Measurements from ENCODE around the gene CLEC14A.

CLEC14A gene

GRCh38 chr14:38207736-38208617, 47.9 kb downstream of the CLEC14A start, which contains the start of gene SSTR1:
Gene SSTR1, plus strand, starts transcription at chr14:38207904. Its CDS starts 1,486 bp downstream, at chr14:38209390.
- TF ChIP-seq, protein P1, sequence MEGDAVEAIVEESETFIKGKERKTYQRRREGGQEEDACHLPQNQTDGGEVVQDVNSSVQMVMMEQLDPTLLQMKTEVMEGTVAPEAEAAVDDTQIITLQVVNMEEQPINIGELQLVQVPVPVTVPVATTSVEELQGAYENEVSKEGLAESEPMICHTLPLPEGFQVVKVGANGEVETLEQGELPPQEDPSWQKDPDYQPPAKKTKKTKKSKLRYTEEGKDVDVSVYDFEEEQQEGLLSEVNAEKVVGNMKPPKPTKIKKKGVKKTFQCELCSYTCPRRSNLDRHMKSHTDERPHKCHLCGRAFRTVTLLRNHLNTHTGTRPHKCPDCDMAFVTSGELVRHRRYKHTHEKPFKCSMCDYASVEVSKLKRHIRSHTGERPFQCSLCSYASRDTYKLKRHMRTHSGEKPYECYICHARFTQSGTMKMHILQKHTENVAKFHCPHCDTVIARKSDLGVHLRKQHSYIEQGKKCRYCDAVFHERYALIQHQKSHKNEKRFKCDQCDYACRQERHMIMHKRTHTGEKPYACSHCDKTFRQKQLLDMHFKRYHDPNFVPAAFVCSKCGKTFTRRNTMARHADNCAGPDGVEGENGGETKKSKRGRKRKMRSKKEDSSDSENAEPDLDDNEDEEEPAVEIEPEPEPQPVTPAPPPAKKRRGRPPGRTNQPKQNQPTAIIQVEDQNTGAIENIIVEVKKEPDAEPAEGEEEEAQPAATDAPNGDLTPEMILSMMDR (IDR thresholded peaks at IDR 0.05; ENCODE audit: extremely low read depth, insufficient read depth, missing control alignments), result no peak
- in situ Hi-C loops (cut with MboI; ENCODE audit: low pct_unique_long_range_greater_than_20kb, low sequenced_read_pairs, unreplicated experiment), result no loop called here
- no peak for DNase-seq (ENCODE audit: low spot score)

DNA sequence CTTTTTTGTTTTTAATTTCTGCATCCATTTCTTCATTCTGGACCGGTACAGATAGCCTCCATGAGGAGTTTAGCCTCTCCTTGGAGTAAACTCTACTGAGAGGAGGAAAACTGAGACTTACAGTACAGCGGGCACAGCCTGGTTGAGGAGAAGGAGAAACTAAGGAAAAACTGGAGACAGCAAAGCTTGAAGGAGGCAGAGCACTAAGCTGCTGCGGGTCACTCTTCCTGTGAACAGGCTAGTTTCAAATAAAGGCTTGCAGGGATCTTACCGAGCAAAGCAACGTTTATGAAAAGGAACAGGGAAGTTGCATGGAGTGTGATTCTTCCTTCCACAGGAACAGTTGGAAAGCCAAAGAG, 48.5 kb downstream of the CLEC14A start:
- in situ Hi-C loops (cut with MboI; ENCODE audit: low pct_unique_long_range_greater_than_20kb, low sequenced_read_pairs, unreplicated experiment), result no loop called here
- no peak for DNase-seq (ENCODE audit: low spot score)
- TF ChIP-seq, protein P1 (IDR thresholded peaks at IDR 0.05; ENCODE audit: extremely low read depth, insufficient read depth, missing control alignments), result no peak

- in situ Hi-C loops (cut with MboI; ENCODE audit: low pct_unique_long_range_greater_than_20kb, low sequenced_read_pairs, unreplicated experiment), result no loop called here
- DNase-seq (ENCODE audit: low spot score), result no peak
- TF ChIP-seq, protein P1 (IDR thresholded peaks at IDR 0.05; ENCODE audit: extremely low read depth, insufficient read depth, missing control alignments), result no peak
Observed at GRCh38 chr14:38206689-38207376, 49.1 kb downstream of the CLEC14A start.

DNA sequence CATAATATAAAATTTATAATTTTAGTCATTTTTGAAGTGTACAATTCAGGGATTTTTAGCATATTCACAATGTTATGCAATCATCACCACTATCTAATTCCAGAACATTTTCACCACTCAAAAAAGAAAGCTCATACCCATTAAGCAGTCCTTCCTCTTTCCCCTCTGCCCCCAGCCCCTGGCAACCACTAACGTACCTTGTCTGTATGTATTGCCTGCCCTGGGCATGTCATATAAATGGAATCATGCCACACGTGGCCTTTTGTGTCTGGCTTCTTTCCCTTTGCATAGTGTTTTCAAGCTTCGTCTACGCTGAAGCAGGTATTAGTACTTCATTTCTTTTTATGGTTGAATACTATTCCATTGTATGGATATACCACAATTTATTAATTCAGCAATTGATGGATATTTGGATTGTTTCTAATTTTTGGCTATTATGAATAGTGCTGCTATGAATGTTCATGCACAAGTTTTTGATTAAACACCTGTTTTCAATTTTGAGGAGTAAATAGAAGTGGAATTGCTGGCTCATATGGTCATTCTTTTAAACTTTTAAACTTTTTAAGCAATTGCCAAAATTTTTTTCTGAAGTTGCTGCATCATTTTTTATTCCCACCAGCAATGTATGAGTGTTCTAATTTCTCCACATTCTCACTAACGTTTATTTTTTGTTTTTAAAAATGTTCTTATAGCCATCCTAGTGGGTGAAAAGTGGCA, 49.8 kb downstream of the CLEC14A start:
- TF ChIP-seq, protein P1 (IDR thresholded peaks at IDR 0.05; ENCODE audit: extremely low read depth, insufficient read depth, missing control alignments), result no peak

GRCh38 chr14:38205119-38205813, 50.6 kb downstream of the CLEC14A start:
- no peak for DNase-seq (ENCODE audit: low spot score)
- in situ Hi-C loops (cut with MboI; ENCODE audit: low pct_unique_long_range_greater_than_20kb, low sequenced_read_pairs, unreplicated experiment), result no loop called here
- TF ChIP-seq, protein P1 (IDR thresholded peaks at IDR 0.05; ENCODE audit: extremely low read depth, insufficient read depth, missing control alignments), result no peak

More for the DNA sequence above, 49.8 kb downstream of the CLEC14A start:
- DNase-seq (ENCODE audit: low spot score), result no peak
- in situ Hi-C loops (cut with MboI; ENCODE audit: low pct_unique_long_range_greater_than_20kb, low sequenced_read_pairs, unreplicated experiment), result no loop called here

- DNase-seq (ENCODE audit: low spot score), result no peak
- in situ Hi-C loops (cut with MboI; ENCODE audit: low pct_unique_long_range_greater_than_20kb, low sequenced_read_pairs, unreplicated experiment), result no loop called here
- TF ChIP-seq, protein P1 (IDR thresholded peaks at IDR 0.05; ENCODE audit: extremely low read depth, insufficient read depth, missing control alignments), result no peak
Observed at GRCh38 chr14:38204719-38205115, 51.2 kb downstream of the CLEC14A start.
